Astrocyte (in vitro differentiated cells and primary cell): ENCODE data around the gene PAX8. TPM values are rescaled to one million over a fixed set of nuclear protein-coding genes. Genes with fewer than 3 reads are reported as not detected.

Source experiments
- DNase-seq: peaks from one replicate; pipeline ENCODE4 v3.0.0-alpha.2; 2010; ENCODE audit warnings: low read depth
- FAIRE-seq: peaks from 2 replicates; lab custom pipeline; 2011; peaks lifted over from hg19 to GRCh38; lab: Jason Lieb, UNC
- H2AFZ ChIP-seq: 2 replicates; pipeline ENCODE4 v1.6.0; 2012; ENCODE audit warnings: low read depth, low read length, inconsistent platforms
- H3K27ac ChIP-seq: 2 replicates; pipeline ENCODE4 v1.5.1; 2011; ENCODE audit warnings: low read depth, low read length, inconsistent platforms
- H3K27me3 ChIP-seq: 2 replicates; pipeline ENCODE4 v1.6.0; 2011; ENCODE audit warnings: low read length, inconsistent platforms; ENCODE audit not compliant: insufficient read depth
- H3K36me3 ChIP-seq: 2 replicates; pipeline ENCODE4 v1.5.1; 2011; ENCODE audit warnings: low read length, inconsistent platforms; ENCODE audit not compliant: insufficient read depth
- H3K4me1 ChIP-seq: 2 replicates; pipeline ENCODE4 v1.5.1; 2011; ENCODE audit warnings: low read length, inconsistent platforms; ENCODE audit not compliant: insufficient read depth
- H3K4me2 ChIP-seq: 2 replicates; pipeline ENCODE4 v1.6.0; 2012; ENCODE audit warnings: low read length, inconsistent platforms
- H3K4me3 ChIP-seq: 2 replicates; pipeline ENCODE4 v1.5.1; 2011; ENCODE audit warnings: low read depth, mild to moderate bottlenecking, low read length, inconsistent platforms; ENCODE audit not compliant: insufficient read depth
- H3K79me2 ChIP-seq: 2 replicates; pipeline ENCODE4 v1.6.0; 2012; ENCODE audit warnings: mild to moderate bottlenecking, low read length, inconsistent platforms; ENCODE audit not compliant: insufficient read depth
- H3K9ac ChIP-seq: 2 replicates; pipeline ENCODE4 v1.6.0; 2012; ENCODE audit warnings: mild to moderate bottlenecking, low read length, inconsistent platforms
- H3K9me3 ChIP-seq: 2 replicates; pipeline ENCODE4 v1.5.1; 2012; ENCODE audit warnings: low read depth, mild to moderate bottlenecking, low read length, inconsistent platforms; ENCODE audit not compliant: insufficient read depth
- H4K20me1 ChIP-seq: 2 replicates; pipeline ENCODE4 v1.6.0; 2012; ENCODE audit warnings: low read length, inconsistent platforms; ENCODE audit not compliant: insufficient read depth
- H3K27ac Mint-ChIP-seq: one replicate; pipeline ENCODE4 v1.8.0; 2021; ENCODE audit warnings: mild to moderate bottlenecking, mixed read lengths; ENCODE audit not compliant: unreplicated experiment
- H3K27me3 Mint-ChIP-seq: one replicate; pipeline ENCODE4 v1.8.0; 2021; ENCODE audit warnings: low read depth, mixed read lengths; ENCODE audit not compliant: unreplicated experiment
- H3K36me3 Mint-ChIP-seq: one replicate; pipeline ENCODE4 v1.8.0; 2021; ENCODE audit warnings: low read depth, mixed read lengths; ENCODE audit not compliant: unreplicated experiment
- H3K4me1 Mint-ChIP-seq: one replicate; pipeline ENCODE4 v1.8.0; 2021; ENCODE audit warnings: low read depth, mixed read lengths; ENCODE audit not compliant: unreplicated experiment
- H3K4me3 Mint-ChIP-seq: one replicate; pipeline ENCODE4 v1.8.0; 2021; ENCODE audit warnings: mild to moderate bottlenecking, moderate library complexity, mixed read lengths; ENCODE audit not compliant: unreplicated experiment
- H3K9me3 Mint-ChIP-seq: one replicate; pipeline ENCODE4 v1.8.0; 2021; ENCODE audit warnings: mild to moderate bottlenecking, mixed read lengths; ENCODE audit not compliant: unreplicated experiment
- CTCF ChIP-seq: IDR thresholded peaks from 2 replicates; pipeline ENCODE4 v1.5.1; 2011; ENCODE audit warnings: low read depth, mild to moderate bottlenecking, inconsistent platforms, low read length, moderate library complexity; ENCODE audit not compliant: insufficient read depth
- EZH2 ChIP-seq: IDR thresholded peaks from 2 replicates; pipeline ENCODE4 v1.6.1; 2012; ENCODE audit warnings: mild to moderate bottlenecking, low read length, inconsistent platforms; ENCODE audit not compliant: insufficient read depth
- total RNA-seq: library from RNA; stranded (reverse); gene quantifications from 2 replicates; pipeline ENCODE4 v1.2.1, GENCODE V29; 2021

The PAX8 gene
- total RNA-seq, 1 donor from 2014 or later: 0.48 TPM

DNA sequence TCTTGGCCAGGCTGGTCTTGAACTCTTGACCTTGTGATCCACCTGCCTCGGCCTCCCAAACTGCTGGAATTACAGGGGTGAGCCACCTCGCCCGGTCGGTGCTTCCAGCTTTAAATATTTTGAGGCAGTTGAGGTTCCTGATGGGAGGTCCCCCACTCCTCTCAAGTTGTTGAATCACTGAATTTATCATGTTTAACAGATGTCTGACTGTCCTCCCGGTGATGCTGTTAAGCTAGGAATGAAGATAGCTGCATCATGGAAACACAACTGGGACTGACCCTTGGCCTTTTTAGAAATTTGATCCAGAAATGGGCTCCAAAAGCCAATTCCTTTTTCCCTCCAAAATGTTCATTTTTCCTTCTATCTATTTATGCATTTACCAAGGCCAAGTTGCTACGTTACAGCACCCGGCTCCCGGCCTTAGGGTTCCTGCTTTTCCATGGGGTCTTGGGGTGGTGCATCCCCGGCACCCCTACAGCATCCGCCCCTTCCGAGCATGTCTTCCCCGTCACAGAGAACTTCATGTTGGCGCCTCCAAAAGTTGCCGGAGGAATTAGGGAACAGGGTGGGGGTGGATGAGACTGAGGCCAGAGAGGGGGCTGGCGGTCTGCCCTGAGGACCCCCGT is 43.9 kb downstream of the PAX8 start:
- Mint-ChIP-seq H3K9me3 (no peaks in the 10 kb centered on the region), H3K27ac (no peak overlapping the region), H3K4me1 (peaks cover 12% of the 10 kb centered on the region), H3K36me3 (no peaks in the 10 kb centered on the region), H3K27me3 (peaks cover 2% of the 10 kb centered on the region), H3K4me3 (no peak overlapping the region)
- no peaks in the 10 kb centered on the region for H4K20me1 ChIP-seq
- no peak overlapping the region for H3K4me2 ChIP-seq
- no peaks in the 10 kb centered on the region for H3K27me3 ChIP-seq
- H3K9me3 ChIP-seq: no peaks in the 10 kb centered on the region
- H3K9ac ChIP-seq: no peak overlapping the region
- DNase-seq (no peak), FAIRE-seq (no peak)
- no peaks in the 10 kb centered on the region for H3K36me3 ChIP-seq
- peaks cover 11% of the 10 kb centered on the region for H3K4me1 ChIP-seq
- TF ChIP-seq CTCF (no peak), EZH2 (no peak)
- H2AFZ ChIP-seq: no peak overlapping the region
- H3K4me3 ChIP-seq: no peak overlapping the region
- no peak overlapping the region for H3K27ac ChIP-seq
- no peaks in the 10 kb centered on the region for H3K79me2 ChIP-seq

GRCh38 chr2:113233593-113234550 is 44.8 kb downstream of the PAX8 start:
- no peaks in the 10 kb centered on the region for H3K9me3 Mint-ChIP-seq
- H2AFZ ChIP-seq: no peak overlapping the region
- H3K9ac ChIP-seq: no peak overlapping the region
- no peak overlapping the region for H3K4me2 ChIP-seq
- H3K27ac Mint-ChIP-seq: peak overlapping the region; percentile 41
- H3K4me1 Mint-ChIP-seq: peaks cover 7% of the 10 kb centered on the region
- H4K20me1 ChIP-seq: no peaks in the 10 kb centered on the region
- H3K79me2 ChIP-seq: no peaks in the 10 kb centered on the region
- H3K36me3 Mint-ChIP-seq: no peaks in the 10 kb centered on the region
- H3K27me3 Mint-ChIP-seq: peaks cover 7% of the 10 kb centered on the region
- no peak for DNase-seq
- H3K4me3 ChIP-seq: no peak overlapping the region
- no peak overlapping the region for H3K4me3 Mint-ChIP-seq
- no peak for TF ChIP-seq CTCF
- TF ChIP-seq EZH2: no peak
- H3K27me3 ChIP-seq: no peaks in the 10 kb centered on the region
- no peak for FAIRE-seq
- no peaks in the 10 kb centered on the region for H3K9me3 ChIP-seq
- no peaks in the 10 kb centered on the region for H3K36me3 ChIP-seq
- no peak overlapping the region for H3K27ac ChIP-seq
- peaks cover 6% of the 10 kb centered on the region for H3K4me1 ChIP-seq
